Immature natural killer cell (primary cell): ENCODE measurements around the gene AIF1L. TPM values are rescaled to one million over a fixed set of nuclear protein-coding genes. Genes with fewer than 3 reads are reported as not detected.

Experiments used
- DNase-seq, 3 donors: peaks; one replicate each; pipeline ENCODE4 v3.0.0; 2022; ENCODE audit warnings: mixed read lengths in 1 of 3
- H3K27ac Mint-ChIP-seq, 6 donors: one replicate each; pipeline ENCODE4 v1.8.0; 2020; ENCODE audit warnings: mixed read lengths in 6 of 6, mild to moderate bottlenecking in 5 of 6, inconsistent platforms in 4 of 6, moderate library complexity in 3 of 6
- H3K27me3 Mint-ChIP-seq, 3 donors: one replicate each; pipeline ENCODE4 v1.8.0; 2020 to 2021; ENCODE audit warnings: low read depth in 3 of 3, mild to moderate bottlenecking in 3 of 3, mixed read lengths in 3 of 3, moderate library complexity in 3 of 3, inconsistent platforms in 1 of 3
- H3K36me3 Mint-ChIP-seq, 3 donors: one replicate each; pipeline ENCODE4 v1.8.0; 2020; ENCODE audit warnings: mixed read lengths in 3 of 3, inconsistent platforms in 2 of 3, mild to moderate bottlenecking in 2 of 3
- H3K4me1 Mint-ChIP-seq, 2 donors: one replicate each; pipeline ENCODE4 v1.8.0; 2020; ENCODE audit warnings: inconsistent platforms in 2 of 2, mild to moderate bottlenecking in 2 of 2, mixed read lengths in 2 of 2, moderate library complexity in 1 of 2
- H3K4me3 Mint-ChIP-seq, 5 donors: one replicate each; pipeline ENCODE4 v1.8.0; 2020; ENCODE audit warnings: mild to moderate bottlenecking in 5 of 5, mixed read lengths in 5 of 5, inconsistent platforms in 3 of 5, moderate library complexity in 3 of 5
- H3K9me3 Mint-ChIP-seq, 6 donors: one replicate each; pipeline ENCODE4 v1.8.0; 2020; ENCODE audit warnings: mild to moderate bottlenecking in 6 of 6, mixed read lengths in 6 of 6, inconsistent platforms in 4 of 6, moderate library complexity in 3 of 6
- polyA plus RNA-seq, 3 donors: library from polyadenylated mRNA; unstranded; fragments of 300-500 nt; fragmentation: Illumina TruSeq; gene quantifications; one replicate each; pipeline ENCODE4 v1.2.3, GENCODE V29; 2021

Gene AIF1L
- polyA plus RNA-seq, 3 donors from 2014 or later = not detected

DNA sequence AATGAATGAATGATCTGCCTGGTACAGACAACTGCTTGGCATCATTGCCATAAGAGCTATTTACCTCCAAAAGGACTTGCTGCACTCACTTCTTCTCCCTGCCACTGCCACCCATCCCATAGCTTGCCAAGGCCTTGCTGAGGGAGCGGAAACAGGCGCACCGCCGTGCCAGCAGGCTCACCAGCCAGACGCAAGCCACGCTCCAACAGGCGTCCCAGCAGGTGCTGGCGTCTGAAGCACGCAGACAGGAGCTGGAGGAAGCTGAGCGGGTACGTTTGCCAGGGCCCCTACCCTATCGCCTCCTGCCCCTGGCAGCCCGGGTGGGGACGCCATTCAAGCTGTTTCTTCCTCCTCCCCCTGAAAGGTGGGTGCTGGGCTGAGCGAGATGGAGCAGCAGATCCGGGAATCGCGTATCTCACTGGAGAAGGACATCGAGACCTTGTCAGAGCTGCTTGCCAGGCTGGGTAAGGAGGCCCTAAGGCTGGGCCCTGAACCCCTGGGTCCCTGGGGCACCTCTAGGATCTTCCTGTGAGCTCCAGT is 8.9 kb upstream of the AIF1L start:
- H3K4me1 Mint-ChIP-seq = no peaks in the 10 kb centered on the region
- H3K36me3 Mint-ChIP-seq = no peaks in the 10 kb centered on the region
- no peak overlapping the region for H3K27ac Mint-ChIP-seq
- DNase-seq = no peak
- H3K4me3 Mint-ChIP-seq = no peak overlapping the region
- no peaks in the 10 kb centered on the region for H3K9me3 Mint-ChIP-seq
- peaks cover 0 to 14% (median 3%) of the 10 kb centered on the region in 3 donors for H3K27me3 Mint-ChIP-seq

DNA sequence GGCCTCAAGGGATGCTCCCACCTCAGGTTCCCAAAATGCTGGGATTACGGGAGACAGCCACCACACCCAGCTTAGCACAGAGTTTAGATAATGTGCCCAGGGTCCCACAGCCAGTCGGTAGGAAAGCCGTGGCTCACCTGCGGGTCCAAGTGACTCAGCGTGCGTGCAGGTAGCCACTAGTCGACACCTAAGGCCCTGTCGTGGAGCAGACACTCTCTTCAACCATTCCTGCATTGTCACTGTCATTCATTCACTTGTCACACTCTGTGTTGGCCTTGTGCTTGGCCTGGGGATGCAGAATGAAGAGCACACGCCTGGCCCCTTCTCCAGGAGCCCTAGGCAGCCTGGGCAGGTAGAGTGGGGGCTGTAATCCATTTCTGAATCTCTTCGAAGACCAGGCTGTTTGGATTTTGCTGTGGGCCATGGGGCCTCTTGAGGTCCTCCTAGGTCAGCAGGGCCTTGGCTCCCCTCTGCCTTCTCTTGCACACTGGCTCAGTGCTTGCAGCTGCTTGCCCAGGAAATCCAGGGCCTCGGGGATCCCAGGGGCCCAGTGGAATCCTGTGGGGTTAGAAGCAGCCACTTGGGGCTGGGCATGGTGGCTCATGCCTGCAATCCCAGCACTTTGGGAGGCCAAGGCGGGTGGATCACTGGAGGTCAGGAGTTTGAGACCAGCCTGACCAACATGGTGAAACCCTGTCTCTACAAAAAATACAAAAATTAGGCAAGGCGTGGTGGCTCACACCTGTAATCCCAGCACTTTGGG is 6.1 kb upstream of the AIF1L start:
- Mint-ChIP-seq H3K27me3 (peaks cover 1 to 11% (median 9%) of the 10 kb centered on the region in 3 donors), H3K9me3 (no peaks in the 10 kb centered on the region), H3K36me3 (no peaks in the 10 kb centered on the region), H3K27ac (no peak overlapping the region), H3K4me1 (no peaks in the 10 kb centered on the region), H3K4me3 (no peak overlapping the region)
- no peak for DNase-seq

DNA sequence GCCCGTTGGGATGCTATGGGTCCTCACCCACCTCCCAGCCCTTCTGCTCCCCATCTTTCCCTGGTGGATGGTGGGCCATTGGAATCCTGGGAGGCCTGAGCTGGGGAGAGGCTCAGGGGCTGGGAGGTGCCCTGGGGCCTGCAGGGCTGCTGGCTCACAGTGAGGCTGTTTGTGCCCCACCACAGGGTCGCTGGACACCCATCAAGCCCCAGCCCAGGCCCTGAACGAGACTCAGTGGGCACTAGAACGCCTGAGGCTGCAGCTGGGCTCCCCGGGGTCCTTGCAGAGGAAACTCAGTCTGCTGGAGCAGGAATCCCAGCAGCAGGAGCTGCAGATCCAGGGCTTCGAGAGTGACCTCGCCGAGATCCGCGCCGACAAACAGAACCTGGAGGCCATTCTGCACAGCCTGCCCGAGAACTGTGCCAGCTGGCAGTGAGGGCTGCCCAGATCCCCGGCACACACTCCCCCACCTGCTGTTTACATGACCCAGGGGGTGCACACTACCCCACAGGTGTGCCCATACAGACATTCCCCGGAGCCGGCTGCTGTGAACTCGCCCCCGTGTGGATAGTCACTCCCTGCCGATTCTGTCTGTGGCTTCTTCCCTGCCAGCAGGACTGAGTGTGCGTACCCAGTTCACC is 4.9 kb upstream of the AIF1L start:
- no peak overlapping the region for H3K27ac Mint-ChIP-seq
- peaks cover 7 to 14% (median 9%) of the 10 kb centered on the region in 3 donors for H3K27me3 Mint-ChIP-seq
- H3K4me3 Mint-ChIP-seq = no peak overlapping the region
- H3K4me1 Mint-ChIP-seq = peaks cover 0 to 5% of the 10 kb centered on the region in 2 donors
- no peaks in the 10 kb centered on the region for H3K36me3 Mint-ChIP-seq
- no peaks in the 10 kb centered on the region for H3K9me3 Mint-ChIP-seq
- no peak for DNase-seq

DNA sequence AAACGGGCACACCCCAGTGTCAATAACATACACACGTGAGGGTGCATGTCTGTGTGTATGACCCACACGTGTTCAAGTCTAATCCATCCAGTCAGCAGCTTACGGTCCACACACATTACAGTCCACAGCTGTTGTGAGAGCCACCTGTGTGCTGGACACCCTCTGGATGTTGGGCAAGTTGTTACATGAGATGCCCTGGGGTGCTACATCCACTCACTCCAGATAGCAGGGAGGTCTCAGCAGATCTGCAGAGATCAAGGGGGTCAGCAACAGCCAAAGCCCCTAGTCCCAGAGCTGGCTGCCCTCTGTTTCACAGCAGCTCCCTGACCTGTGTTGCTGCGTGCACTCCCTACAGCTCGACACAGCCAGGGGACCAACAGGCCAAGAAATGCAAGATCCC is 4.3 kb upstream of the AIF1L start:
- no peak overlapping the region for H3K27ac Mint-ChIP-seq
- H3K9me3 Mint-ChIP-seq = no peaks in the 10 kb centered on the region
- no peak overlapping the region for H3K4me3 Mint-ChIP-seq
- peaks cover under 1 to 5% of the 10 kb centered on the region in 2 donors for H3K4me1 Mint-ChIP-seq
- H3K36me3 Mint-ChIP-seq = no peaks in the 10 kb centered on the region
- H3K27me3 Mint-ChIP-seq = peaks cover 7 to 14% (median 9%) of the 10 kb centered on the region in 3 donors
- DNase-seq = no peak

DNA sequence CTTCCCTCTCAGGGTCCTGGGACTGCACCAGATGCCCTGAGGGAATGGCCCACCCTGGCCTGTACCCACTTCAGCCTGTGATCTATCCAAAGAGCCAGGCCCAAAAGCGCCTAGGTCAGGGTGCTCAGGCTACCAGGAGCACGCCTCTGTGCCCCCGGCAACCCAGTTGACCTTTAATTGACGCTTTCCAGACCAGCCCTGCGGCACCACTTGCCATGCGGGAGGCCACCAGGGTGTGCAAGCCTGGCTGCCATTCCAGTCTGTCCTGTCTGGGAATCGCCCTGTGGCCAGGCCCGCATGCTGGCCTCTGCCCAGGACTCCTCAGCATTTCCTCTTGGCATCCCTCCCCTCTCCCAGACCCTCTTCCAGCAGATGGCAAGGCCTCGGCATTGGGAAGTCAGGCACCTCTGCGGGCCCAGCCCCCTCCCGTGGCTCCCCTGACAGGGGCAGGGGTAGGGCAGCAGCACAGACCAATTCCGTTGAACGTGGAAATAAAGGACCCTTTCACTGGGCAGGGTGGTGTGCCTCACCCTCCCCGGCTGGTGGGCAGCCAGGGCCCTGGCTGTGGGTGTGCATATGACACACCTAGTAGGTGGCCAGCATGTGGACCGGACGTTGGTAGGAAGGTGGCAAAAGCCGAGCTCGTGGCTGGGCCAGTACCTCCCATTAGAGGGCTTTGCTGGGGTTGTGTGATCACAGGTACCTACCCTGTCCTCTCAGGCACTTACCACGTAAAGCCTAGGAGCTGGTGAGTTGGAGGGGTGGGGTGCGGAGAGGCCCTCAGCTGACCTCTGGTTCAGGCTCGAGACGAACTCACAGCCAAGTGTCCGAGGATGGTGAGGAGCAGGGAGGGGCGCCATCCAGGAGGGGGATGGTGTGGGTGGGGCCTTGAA is 3.5 kb upstream of the AIF1L start:
- no peak overlapping the region for H3K4me3 Mint-ChIP-seq

DNA sequence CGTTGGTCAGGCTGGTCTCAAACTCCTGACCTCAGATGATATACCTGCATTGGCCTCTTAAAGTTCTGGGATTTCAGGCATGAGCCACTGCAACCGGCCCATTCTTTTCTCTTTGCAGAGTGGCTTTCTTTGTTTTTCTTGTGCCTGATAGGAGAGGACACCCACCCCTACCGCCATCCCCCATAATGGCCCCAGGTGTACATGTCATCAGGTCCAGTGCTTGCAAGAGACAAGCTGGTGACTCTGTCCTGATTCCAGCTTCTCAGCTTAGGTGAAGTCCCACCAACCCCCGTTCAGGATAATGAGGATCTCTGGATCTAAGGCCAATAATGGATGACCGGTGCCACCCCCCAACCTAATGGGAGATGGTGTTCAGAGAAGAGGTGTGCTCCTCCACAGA is 2.3 kb upstream of the AIF1L start:
- H3K36me3 Mint-ChIP-seq = no peaks in the 10 kb centered on the region

More for the DNA sequence above, 3.5 kb upstream of the AIF1L start:
- Mint-ChIP-seq H3K9me3 (no peaks in the 10 kb centered on the region), H3K27me3 (peaks cover 12 to 14% (median 12%) of the 10 kb centered on the region in 3 donors), H3K27ac (no peak overlapping the region), H3K36me3 (no peaks in the 10 kb centered on the region), H3K4me1 (peaks cover 6 to 8% of the 10 kb centered on the region in 2 donors)
- no peak for DNase-seq

GRCh38 chr9:131094622-131095021 is 1.7 kb upstream of the AIF1L start:
- Mint-ChIP-seq H3K27ac (no peak overlapping the region), H3K4me3 (peak overlapping the region in 2 of 5 donors; percentile 29 to 35), H3K27me3 (peaks cover 12 to 14% (median 14%) of the 10 kb centered on the region in 3 donors), H3K4me1 (peaks cover 6 to 8% of the 10 kb centered on the region in 2 donors), H3K9me3 (no peaks in the 10 kb centered on the region), H3K36me3 (no peaks in the 10 kb centered on the region)
- no peak for DNase-seq

More for the DNA sequence above, 2.3 kb upstream of the AIF1L start:
- no peaks in the 10 kb centered on the region for H3K9me3 Mint-ChIP-seq
- no peak for DNase-seq
- H3K4me1 Mint-ChIP-seq = peaks cover 6 to 8% of the 10 kb centered on the region in 2 donors
- H3K4me3 Mint-ChIP-seq = peak overlapping the region in 1 of 5 donors; percentile 47
- peaks cover 12 to 14% (median 14%) of the 10 kb centered on the region in 3 donors for H3K27me3 Mint-ChIP-seq
- H3K27ac Mint-ChIP-seq = no peak overlapping the region

DNA sequence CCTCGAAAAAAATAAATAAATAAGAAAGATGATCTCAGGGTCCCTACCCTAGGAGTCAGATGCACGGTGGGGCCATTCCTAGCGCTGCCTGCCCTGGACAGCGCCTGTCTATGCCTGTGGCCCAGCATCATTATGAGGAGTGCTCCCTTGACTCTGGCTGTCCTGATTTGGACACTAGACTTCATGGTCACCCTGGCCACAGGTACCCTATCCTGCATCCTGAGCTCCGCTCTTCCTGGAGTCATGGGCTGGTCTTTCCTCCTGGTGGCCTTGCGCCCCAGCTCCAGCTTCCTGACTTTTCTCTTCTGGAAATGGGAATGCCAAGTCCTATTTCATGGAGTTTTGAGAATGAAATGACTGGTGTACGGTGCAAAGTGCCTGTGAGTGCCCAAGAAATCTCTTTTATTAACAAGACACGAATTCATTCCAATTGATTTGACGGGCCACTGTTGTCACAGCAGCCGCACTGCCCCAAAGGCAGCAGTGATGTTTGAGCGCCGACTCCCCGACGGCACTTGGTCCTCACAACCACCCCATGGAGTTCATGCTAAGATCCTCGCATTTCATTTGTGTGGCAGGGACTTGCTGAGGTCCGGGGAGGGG is 564 bp upstream of the AIF1L start:
- no peak for DNase-seq
- Mint-ChIP-seq H3K4me1 (peaks cover 6 to 8% of the 10 kb centered on the region in 2 donors), H3K9me3 (no peaks in the 10 kb centered on the region), H3K27me3 (peaks cover 14 to 15% (median 14%) of the 10 kb centered on the region in 3 donors), H3K4me3 (peak overlapping the region; percentile 52 to 70 (median 59)), H3K27ac (no peak overlapping the region), H3K36me3 (no peaks in the 10 kb centered on the region)

DNA sequence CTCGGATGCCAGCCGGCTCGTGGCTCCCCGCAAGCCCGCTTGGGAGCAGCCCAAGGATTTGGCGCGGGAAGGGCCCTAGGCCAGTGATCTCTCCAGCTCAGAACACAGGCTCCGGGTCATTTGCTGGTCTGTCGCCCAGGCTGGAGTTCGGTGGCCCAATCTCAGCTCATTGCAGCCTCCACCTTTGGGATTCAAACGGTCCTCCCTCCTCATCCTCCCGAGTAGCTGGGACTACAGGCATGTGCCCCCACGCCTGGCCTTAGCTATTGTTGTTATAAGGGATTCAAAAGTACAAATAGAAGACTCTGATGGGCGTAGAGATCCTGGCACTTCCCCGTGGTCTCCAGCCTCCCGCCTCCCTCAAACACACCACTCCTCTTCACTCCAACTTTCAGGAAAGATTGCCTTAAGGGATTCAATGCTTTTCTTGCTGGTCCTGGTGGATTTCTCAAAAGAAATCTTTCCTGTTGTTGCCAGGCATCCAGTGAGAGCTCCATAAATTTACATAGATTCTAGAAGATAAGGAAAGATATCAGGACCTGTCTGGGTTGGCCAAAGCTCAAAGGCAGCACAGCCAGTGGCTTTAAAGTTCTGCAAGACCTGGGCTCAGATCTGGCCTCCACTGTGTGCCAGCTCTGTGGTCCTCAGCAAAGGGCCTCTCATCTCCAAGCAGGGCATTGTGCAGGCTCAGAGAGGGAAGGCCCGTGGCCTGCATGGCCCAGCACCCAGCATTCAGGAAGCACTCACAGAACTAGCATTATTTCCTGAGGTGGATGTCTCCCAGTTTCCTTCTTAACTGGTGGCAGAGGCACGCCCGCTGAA is 1.0 kb downstream of the AIF1L start:
- Mint-ChIP-seq H3K4me1 (peaks cover 6 to 8% of the 10 kb centered on the region in 2 donors), H3K27me3 (peaks cover 14 to 15% (median 14%) of the 10 kb centered on the region in 3 donors), H3K4me3 (peak overlapping the region; percentile 21 to 60 (median 48)), H3K36me3 (no peaks in the 10 kb centered on the region), H3K9me3 (no peaks in the 10 kb centered on the region), H3K27ac (no peak overlapping the region)
- DNase-seq = no peak

GRCh38 chr9:131097948-131098278 is 1.6 kb downstream of the AIF1L start:
- Mint-ChIP-seq H3K9me3 (no peaks in the 10 kb centered on the region), H3K27me3 (peaks cover 13 to 15% (median 14%) of the 10 kb centered on the region in 3 donors), H3K4me1 (peaks cover 6 to 8% of the 10 kb centered on the region in 2 donors), H3K36me3 (no peaks in the 10 kb centered on the region), H3K27ac (no peak overlapping the region), H3K4me3 (no peak overlapping the region)
- no peak for DNase-seq

DNA sequence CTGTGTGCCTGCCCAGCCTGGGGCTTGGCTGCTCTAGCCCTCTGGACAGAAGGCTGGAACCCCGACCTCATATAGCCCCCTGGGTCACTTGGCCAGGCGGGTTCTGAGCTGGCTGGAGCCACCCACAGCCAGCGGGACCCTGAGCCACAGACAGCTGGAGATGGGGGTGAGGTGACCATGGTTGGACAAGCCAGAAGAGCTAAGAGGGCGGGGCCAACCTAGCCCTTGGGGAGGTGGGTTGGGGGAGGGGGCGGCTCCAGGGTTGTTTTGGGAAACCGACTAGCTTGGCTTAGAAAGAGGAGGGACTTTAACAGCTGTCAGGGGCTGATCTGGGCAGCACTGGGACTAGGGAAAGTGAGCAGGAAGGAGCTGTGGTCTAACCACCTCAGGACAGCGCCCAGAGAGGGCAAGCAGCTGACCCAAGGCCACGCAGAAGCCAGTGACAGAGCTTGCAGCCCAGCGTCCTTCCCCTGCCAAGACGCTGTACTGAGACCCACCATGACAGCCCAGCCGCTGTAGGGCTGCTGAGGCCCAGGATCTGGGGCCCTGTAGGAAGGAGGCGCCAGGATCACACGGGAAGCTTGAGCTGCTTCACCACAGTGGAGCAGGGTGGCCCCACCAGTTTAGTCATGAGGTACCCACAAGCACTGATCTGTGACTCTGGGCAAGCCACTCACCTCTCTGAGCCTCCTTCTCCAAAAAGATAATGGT is 2.2 kb downstream of the AIF1L start:
- Mint-ChIP-seq H3K4me1 (peaks cover 6 to 8% of the 10 kb centered on the region in 2 donors), H3K36me3 (no peaks in the 10 kb centered on the region), H3K4me3 (no peak overlapping the region), H3K9me3 (no peaks in the 10 kb centered on the region), H3K27me3 (peaks cover 10 to 15% (median 14%) of the 10 kb centered on the region in 3 donors), H3K27ac (no peak overlapping the region)
- no peak for DNase-seq

GRCh38 chr9:131099102-131099606 is 2.8 kb downstream of the AIF1L start:
- Mint-ChIP-seq H3K27me3 (peaks cover 8 to 14% (median 14%) of the 10 kb centered on the region in 3 donors), H3K36me3 (no peaks in the 10 kb centered on the region), H3K4me1 (peaks cover 6 to 8% of the 10 kb centered on the region in 2 donors), H3K9me3 (no peaks in the 10 kb centered on the region), H3K27ac (no peak overlapping the region), H3K4me3 (no peak overlapping the region)
- DNase-seq = no peak
